HepG2 (cell line): ENCODE data around the gene PXMP4. TPM values are rescaled to one million over a fixed set of nuclear protein-coding genes. Genes with fewer than 3 reads are reported as not detected.

Experiments
- CREB1 ChIP-seq, 2 experiments: fragments of 450-650 bp in 1 of 2; IDR thresholded peaks; 2 replicates each; pipeline ENCODE4 v1.6.1; 2016 to 2017; ENCODE audit warnings: control low read depth in 1 of 2, mild to moderate bottlenecking in 1 of 2, missing compliant biosample characterization in 1 of 2, missing genetic modification characterization in 1 of 2
- ELF1 ChIP-seq: sonication (generic); formaldehyde crosslinking; IDR thresholded peaks from 2 replicates; pipeline ENCODE4 v1.4.0; 2020; ENCODE audit warnings: missing genetic modification reagents
- GZF1 ChIP-seq: sonication (generic); formaldehyde crosslinking; IDR thresholded peaks from 2 replicates; pipeline ENCODE4 v1.5.1; 2020; ENCODE audit warnings: mild to moderate bottlenecking, missing genetic modification reagents
- HINFP ChIP-seq: sonication (generic); formaldehyde crosslinking; IDR thresholded peaks from 2 replicates; pipeline ENCODE4 v1.4.0; 2020; ENCODE audit warnings: low read depth, mild to moderate bottlenecking, missing genetic modification reagents
- KLF13 ChIP-seq: sonication (generic); formaldehyde crosslinking; IDR thresholded peaks from 2 replicates; pipeline ENCODE4 v1.4.0; 2020; ENCODE audit warnings: mild to moderate bottlenecking, missing genetic modification reagents
- LCORL ChIP-seq, 2 experiments: fragments of 450-650 bp in 1 of 2; sonication (generic) in 1 of 2; formaldehyde crosslinking in 1 of 2; IDR thresholded peaks; 2 replicates each; pipeline versions ENCODE4 v1.5.0 to v1.6.1; 2017 to 2020; ENCODE audit warnings: antibody characterized with exemption in 1 of 2, missing genetic modification reagents in 1 of 2
- MEIS2 ChIP-seq: sonication (generic); formaldehyde crosslinking; IDR thresholded peaks from 2 replicates; pipeline ENCODE4 v1.9.0; 2021; ENCODE audit warnings: mild to moderate bottlenecking, missing genetic modification reagents
- MLX ChIP-seq: IDR thresholded peaks from 2 replicates; pipeline ENCODE4 v1.6.1; 2016
- PLRG1 ChIP-seq: fragments of 450-650 bp; conservative IDR thresholded peaks from 2 replicates; pipeline ENCODE4 v1.6.1; 2016
- RFX1 ChIP-seq: fragments of 450-650 bp; IDR thresholded peaks from 2 replicates; pipeline ENCODE4 v1.6.1; 2017
- ZBTB7A ChIP-seq: sonication (generic); formaldehyde crosslinking; IDR thresholded peaks from 2 replicates; pipeline ENCODE4 v1.8.0; 2022; ENCODE audit warnings: mild to moderate bottlenecking, missing genetic modification reagents
- ZNF264 ChIP-seq: sonication (generic); formaldehyde crosslinking; IDR thresholded peaks from 2 replicates; pipeline ENCODE4 v1.4.0; 2020; ENCODE audit warnings: missing genetic modification reagents
- ZNF354B ChIP-seq: sonication (generic); formaldehyde crosslinking; IDR thresholded peaks from 2 replicates; pipeline ENCODE4 v1.8.0; 2022; ENCODE audit warnings: mild to moderate bottlenecking, missing genetic modification reagents
- ZNF619 ChIP-seq: sonication (generic); formaldehyde crosslinking; IDR thresholded peaks from 2 replicates; pipeline ENCODE4 v1.4.0; 2020; ENCODE audit warnings: mild to moderate bottlenecking, missing genetic modification reagents
- ZNF841 ChIP-seq: sonication (generic); formaldehyde crosslinking; IDR thresholded peaks from 2 replicates; pipeline ENCODE4 v1.8.1; 2023; ENCODE audit warnings: missing genetic modification reagents, borderline replicate concordance
- polyA plus RNA-seq, 8 experiments: library from polyadenylated mRNA; depleted of rRNA in 3 of 8; stranded (reverse) in 7 of 8; unstranded in 1 of 8; fragments of >200 nt; fragmentation: Illumina TruSeq in 4 of 8; extraction: Trizol in 4 of 8; gene quantifications; 2 replicates each; pipeline versions ENCODE4 v1.2.1 to v1.2.3, GENCODE V29; 2011 to 2016; ENCODE audit warnings: low read depth in 4 of 8, missing spikeins in 1 of 8, mixed read lengths in 1 of 8; ENCODE audit not compliant: insufficient read depth in 1 of 8
- total RNA-seq, 5 experiments: library from RNA; depleted of rRNA; stranded (reverse); fragments of >200 nt; fragmentation: Illumina TruSeq; extraction: Trizol; gene quantifications; 2 replicates each; pipeline ENCODE4 v1.2.3, GENCODE V29; 2016; ENCODE audit warnings: low read depth in 1 of 5
- TF ChIP-seq, protein P1 (sequence below): sonication (generic); formaldehyde crosslinking; IDR thresholded peaks from 2 replicates; pipeline ENCODE4 v1.4.0; 2020; ENCODE audit warnings: low read depth, missing genetic modification reagents
- TF ChIP-seq, protein P2 (sequence below): sonication (generic); formaldehyde crosslinking; IDR thresholded peaks from 2 replicates; pipeline ENCODE4 v1.4.0; 2020; ENCODE audit warnings: mild to moderate bottlenecking, missing genetic modification reagents

The PXMP4 gene
- total and polyA plus RNA-seq, 2 of the 13 experiments (the other 11 are each of a cell fraction or from before 2014, with no cell fraction given): not detected

- TF ChIP-seq RFX1: no peak
- TF ChIP-seq ZNF354B: no peak
- no peak for TF ChIP-seq ZNF841 (CRISPR knock-in tag)
- peak; percentile 2; the same call in 1 of the 2 replicates for TF ChIP-seq CREB1 (IDR thresholded peaks at IDR 0.05)
- no peak for TF ChIP-seq CREB1 (CRISPR knock-in tag; IDR thresholded peaks at IDR 0.05)
- TF ChIP-seq ZBTB7A (CRISPR knock-in tag): no peak
- TF ChIP-seq, protein P1, sequence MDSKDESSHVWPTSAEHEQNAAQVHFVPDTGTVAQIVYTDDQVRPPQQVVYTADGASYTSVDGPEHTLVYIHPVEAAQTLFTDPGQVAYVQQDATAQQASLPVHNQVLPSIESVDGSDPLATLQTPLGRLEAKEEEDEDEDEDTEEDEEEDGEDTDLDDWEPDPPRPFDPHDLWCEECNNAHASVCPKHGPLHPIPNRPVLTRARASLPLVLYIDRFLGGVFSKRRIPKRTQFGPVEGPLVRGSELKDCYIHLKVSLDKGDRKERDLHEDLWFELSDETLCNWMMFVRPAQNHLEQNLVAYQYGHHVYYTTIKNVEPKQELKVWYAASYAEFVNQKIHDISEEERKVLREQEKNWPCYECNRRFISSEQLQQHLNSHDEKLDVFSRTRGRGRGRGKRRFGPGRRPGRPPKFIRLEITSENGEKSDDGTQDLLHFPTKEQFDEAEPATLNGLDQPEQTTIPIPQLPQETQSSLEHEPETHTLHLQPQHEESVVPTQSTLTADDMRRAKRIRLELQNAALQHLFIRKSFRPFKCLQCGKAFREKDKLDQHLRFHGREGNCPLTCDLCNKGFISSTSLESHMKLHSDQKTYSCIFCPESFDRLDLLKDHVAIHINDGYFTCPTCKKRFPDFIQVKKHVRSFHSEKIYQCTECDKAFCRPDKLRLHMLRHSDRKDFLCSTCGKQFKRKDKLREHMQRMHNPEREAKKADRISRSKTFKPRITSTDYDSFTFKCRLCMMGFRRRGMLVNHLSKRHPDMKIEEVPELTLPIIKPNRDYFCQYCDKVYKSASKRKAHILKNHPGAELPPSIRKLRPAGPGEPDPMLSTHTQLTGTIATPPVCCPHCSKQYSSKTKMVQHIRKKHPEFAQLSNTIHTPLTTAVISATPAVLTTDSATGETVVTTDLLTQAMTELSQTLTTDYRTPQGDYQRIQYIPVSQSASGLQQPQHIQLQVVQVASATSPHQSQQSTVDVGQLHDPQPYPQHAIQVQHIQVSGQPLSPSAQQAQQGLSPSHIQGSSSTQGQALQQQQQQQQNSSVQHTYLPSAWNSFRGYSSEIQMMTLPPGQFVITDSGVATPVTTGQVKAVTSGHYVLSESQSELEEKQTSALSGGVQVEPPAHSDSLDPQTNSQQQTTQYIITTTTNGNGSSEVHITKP (CRISPR knock-in tag): 0 out of 2 replicates have a peak, but pooled peaks have one; percentile 31
- TF ChIP-seq ZNF619 (CRISPR knock-in tag): no peak
- no peak for TF ChIP-seq LCORL (IDR thresholded peaks at IDR 0.05)
- TF ChIP-seq LCORL (CRISPR knock-in tag; IDR thresholded peaks at IDR 0.05): peak; percentile 63; the same call in 1 of the 2 replicates
- TF ChIP-seq PLRG1: no peak
- peak; percentile 42 for TF ChIP-seq ZNF264
- TF ChIP-seq ELF1 (CRISPR knock-in tag): 0 out of 2 replicates have a peak, but pooled peaks have one; percentile 24
- TF ChIP-seq, protein P2, sequence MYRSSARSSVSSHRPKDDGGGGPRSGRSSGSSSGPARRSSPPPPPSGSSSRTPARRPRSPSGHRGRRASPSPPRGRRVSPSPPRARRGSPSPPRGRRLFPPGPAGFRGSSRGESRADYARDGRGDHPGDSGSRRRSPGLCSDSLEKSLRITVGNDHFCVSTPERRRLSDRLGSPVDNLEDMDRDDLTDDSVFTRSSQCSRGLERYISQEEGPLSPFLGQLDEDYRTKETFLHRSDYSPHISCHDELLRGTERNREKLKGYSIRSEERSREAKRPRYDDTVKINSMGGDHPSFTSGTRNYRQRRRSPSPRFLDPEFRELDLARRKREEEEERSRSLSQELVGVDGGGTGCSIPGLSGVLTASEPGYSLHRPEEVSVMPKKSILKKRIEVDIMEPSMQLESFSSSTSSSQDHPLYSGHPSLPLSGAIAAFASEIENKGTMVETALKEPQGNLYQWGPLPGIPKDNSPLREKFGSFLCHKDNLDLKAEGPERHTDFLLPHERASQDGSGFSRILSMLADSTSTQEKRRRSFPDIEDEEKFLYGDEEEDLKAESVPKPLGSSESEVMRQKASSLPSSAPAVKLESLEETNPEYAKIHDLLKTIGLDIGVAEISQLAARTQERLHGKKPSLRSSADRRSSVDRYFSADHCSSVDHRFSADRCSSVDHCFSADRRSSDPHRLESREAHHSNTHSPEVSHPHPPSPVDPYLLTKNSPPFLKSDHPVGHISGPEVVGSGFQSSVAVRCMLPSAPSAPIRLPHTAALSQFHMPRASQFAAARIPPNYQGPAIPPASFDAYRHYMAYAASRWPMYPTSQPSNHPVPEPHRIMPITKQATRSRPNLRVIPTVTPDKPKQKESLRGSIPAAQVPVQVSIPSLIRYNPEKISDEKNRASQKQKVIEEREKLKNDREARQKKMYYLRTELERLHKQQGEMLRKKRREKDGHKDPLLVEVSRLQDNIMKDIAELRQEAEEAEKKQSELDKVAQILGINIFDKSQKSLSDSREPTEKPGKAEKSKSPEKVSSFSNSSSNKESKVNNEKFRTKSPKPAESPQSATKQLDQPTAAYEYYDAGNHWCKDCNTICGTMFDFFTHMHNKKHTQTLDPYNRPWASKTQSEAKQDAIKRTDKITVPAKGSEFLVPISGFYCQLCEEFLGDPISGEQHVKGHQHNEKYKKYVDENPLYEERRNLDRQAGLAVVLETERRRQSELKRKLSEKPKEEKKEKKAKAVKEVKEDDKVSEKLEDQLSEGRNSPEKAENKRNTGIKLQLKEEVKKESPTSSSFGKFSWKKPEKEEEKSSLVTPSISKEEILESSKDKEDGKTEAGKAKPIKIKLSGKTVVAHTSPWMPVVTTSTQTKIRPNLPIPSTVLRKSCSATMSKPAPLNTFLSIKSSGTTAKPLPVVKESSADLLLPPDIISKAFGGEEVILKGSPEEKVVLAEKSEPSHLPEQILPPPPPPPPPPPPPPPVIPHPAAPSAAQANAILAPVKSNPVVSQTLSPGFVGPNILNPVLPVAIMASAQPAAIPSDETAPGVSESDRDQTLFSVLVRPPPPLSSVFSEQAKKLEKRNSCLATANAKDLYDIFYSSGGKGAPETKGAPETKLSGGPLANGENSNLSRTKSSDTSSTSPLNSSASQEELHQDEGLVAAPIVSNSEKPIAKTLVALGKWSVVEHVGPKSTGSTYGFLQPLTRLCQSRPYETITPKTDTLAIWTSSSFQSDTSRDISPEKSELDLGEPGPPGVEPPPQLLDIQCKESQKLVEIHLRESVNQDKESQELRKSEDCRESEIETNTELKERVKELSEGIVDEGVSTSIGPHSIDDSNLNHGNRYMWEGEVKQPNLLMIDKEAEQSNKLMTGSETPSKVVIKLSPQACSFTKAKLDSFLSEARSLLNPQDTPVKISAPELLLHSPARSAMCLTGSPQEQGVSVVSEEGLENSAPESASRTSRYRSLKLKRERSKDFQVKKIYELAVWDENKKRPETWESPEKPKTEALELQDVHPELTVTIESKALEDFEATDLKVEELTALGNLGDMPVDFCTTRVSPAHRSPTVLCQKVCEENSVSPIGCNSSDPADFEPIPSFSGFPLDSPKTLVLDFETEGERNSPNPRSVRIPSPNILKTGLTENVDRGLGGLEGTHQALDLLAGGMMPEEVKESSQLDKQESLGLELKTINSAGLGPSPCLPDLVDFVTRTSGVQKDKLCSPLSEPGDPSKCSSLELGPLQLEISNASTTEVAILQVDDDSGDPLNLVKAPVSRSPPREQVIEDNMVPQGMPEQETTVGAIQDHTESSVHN (CRISPR knock-in tag): no peak
- no peak; the same call in 1 of the 2 replicates for TF ChIP-seq MEIS2 (CRISPR knock-in tag)
- no peak for TF ChIP-seq HINFP (CRISPR knock-in tag)
- no peak for TF ChIP-seq MLX (CRISPR knock-in tag)
- TF ChIP-seq GZF1 (CRISPR knock-in tag): no peak
- TF ChIP-seq KLF13 (CRISPR knock-in tag): no peak
Measured at GRCh38 chr20:33731693-33732165, 11.6 kb upstream of the PXMP4 start, which contains the start of gene ZNF341 (continued).
